HG03039 (cell line): ENCODE measurements around the gene FGFR1OP2.

ENCODE experiments used
- ATAC-seq: cut with Tn5 transposase; IDR thresholded peaks from one replicate; pipeline ENCODE4 v1.9.1; 2021; ENCODE audit warnings: mild to moderate bottlenecking, moderate library complexity; ENCODE audit not compliant: unreplicated experiment

The FGFR1OP2 gene

GRCh38 chr12:27001663-27002062 is 63.4 kb downstream of the FGFR1OP2 start:
- no peak for ATAC-seq

GRCh38 chr12:27002141-27002540 is 63.9 kb downstream of the FGFR1OP2 start:
- ATAC-seq: no peak

DNA sequence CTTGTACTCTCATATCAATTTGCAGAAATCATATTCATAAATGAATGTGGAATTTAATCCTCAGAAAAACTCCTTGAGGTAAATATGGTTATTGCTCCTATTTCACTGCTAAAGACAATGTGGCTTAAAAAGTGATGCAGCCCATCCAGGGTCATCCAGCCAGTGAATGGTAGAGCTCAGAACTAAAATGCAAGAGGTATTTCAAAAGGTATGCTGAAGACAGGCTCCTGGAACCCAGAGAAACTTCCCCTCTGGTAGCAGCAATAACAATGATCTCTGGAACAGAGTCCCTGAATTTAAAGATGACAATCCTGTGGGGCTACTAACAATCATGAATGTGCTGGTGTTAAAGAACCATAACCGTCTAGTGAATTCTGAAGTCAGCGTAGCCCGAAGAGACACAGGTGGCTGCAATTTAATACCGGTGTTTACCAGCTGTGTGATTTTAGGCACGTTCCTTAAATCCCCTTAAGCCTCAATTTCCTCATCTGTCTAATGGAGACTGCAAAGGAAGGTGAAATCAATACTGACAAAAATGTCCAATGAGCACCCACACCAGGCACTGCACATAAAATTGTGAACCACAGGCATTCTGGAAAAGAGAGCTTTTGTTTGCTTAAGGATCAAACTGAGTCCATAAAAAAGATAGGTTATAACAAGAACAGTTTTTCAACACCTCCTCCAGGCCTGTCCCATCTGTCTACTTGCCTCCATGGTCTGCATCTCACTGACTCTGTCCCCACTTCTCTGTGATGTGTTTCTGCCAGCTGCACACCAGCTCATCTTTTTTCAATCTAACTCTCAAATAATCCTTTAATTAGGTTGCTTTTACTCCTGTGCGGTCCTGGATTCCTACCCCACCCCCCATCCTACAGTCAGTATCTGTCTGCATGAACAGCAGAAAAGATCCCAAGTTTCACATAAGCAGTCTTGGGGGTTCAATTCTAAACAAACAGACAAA is 65.4 kb downstream of the FGFR1OP2 start:
- ATAC-seq: no peak

- no peak for ATAC-seq
Observed at GRCh38 chr12:27005495-27005894, 67.2 kb downstream of the FGFR1OP2 start.

DNA sequence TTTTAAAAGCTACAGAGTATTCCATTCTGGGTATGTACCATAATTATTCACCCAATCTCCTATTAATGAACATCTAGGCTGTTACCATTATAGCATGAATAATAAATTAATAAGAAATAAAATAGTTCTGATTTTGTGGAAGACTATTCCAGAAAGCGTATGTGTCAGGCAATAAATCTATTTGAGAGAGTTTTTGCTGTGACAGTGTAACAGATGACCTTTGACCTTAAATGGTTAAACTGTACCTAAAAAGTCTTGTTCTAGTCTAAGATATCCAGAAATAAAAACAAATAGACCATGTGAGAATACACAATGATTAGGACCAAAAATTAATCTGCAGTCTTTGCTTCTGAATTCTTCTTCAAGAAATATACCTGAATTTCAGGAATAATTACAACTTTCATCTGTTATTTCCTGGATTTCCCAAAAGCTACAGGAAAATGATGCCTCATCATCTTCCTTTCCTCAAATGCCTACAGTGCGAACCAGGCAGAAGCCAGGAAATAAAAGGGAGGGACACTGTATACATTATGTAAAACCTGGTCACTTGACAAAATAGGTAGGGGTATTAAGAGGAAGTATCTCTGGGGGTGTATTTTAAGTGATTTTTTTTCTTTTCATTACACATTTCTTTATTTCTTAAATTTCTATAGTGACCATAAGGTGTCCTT is 68.7 kb downstream of the FGFR1OP2 start:
- ATAC-seq: no peak

DNA sequence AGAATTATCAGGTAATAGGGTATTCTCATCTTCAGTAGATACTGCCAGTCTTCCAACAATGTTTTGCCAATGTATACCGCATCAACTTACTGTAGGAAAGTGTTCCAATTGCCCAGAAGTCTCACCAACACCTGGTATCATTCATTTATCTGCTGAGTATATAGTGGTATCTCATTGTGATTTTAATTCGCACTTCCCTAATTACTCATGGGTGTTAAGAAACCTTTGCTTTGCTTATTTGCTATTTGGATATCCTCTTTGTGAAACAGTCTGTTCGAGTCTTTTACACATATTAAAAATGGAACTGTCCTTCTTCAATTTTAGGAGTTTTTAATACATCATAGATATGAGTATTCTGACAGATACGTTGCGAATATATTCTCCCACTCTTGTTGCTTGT is 69.8 kb downstream of the FGFR1OP2 start:
- ATAC-seq: no peak

DNA sequence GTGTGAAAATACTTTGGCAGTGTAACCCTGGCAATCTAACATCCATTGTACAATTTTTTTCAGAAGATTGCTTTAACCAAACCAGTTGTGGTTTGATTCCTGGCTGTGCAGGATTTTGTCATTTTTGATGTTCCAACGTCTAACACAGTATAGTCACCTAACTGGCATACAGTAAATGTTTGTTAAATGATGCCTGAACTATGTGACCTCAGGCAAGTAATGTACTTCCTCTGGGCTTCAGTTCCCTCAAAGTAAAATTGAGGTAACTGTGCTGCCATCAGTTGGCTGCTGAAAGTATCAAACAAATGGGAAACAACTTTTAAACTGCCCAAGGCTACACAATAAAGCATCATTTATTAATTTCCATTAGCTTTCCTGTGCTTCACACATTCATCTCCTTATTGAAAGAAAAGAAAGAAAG is 71.6 kb downstream of the FGFR1OP2 start:
- no peak for ATAC-seq

GRCh38 chr12:27012239-27012981 is 74.1 kb downstream of the FGFR1OP2 start:
- no peak for ATAC-seq

DNA sequence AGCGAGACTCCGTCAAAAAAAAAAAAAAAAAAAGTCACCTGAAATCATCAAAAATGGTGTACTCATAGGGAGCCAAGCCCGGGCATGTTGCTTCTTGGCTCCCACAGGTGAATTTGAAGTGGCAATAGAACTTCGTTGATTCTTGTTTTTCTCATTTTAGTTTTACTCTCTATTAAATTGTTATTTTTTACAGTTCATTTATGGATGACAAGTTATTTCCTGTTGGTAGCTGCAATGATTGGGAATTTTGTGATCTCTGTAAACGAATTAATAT is 74.6 kb downstream of the FGFR1OP2 start:
- no peak for ATAC-seq

- ATAC-seq: peak; percentile 17
Observed at GRCh38 chr12:27013611-27014084, 75.4 kb downstream of the FGFR1OP2 start.

DNA sequence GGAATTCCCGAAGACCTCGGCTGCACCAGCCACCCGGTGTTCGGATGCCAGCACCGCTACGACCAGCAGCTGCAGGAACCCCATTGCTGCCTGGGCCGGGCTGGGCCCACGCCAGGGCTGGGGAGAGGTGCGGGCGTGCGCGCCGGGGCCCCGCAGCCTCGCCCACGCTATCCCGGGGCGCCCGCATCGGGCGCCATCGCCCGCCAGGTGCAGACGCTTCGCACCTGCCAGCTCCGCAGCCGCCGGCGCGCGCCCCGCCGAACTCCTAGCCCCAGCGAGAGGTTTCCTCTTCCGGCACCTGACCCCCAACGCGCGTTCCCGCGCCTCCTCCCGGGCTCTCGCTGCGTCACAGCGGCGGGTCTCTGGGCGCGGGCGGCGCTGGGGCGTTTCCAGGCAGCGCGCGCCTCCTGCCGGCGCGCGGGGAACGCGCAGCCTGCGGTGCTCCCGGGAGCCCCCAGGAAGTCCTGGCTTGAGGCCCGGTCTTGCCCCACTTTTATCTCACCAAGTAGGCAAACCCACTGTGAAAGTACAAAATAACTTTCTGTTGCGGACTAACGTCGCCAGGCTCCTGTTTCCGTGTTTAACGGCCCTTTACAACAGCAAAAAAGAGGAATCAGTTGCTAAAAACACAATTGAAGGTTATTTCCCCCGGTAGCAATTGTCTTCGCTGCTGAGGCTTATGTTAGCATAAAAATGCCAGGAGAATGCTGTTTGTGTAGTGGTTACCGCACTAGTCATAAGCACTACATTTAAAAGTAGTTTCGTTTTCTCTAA is 76.0 kb downstream of the FGFR1OP2 start, which contains the start of gene TM7SF3:
TSS of gene TM7SF3 (minus strand) at position 300 of the 774 bp plus-strand sequence. CDS start at position 84, 216 bp downstream.
- peak; percentile 83 for ATAC-seq

DNA sequence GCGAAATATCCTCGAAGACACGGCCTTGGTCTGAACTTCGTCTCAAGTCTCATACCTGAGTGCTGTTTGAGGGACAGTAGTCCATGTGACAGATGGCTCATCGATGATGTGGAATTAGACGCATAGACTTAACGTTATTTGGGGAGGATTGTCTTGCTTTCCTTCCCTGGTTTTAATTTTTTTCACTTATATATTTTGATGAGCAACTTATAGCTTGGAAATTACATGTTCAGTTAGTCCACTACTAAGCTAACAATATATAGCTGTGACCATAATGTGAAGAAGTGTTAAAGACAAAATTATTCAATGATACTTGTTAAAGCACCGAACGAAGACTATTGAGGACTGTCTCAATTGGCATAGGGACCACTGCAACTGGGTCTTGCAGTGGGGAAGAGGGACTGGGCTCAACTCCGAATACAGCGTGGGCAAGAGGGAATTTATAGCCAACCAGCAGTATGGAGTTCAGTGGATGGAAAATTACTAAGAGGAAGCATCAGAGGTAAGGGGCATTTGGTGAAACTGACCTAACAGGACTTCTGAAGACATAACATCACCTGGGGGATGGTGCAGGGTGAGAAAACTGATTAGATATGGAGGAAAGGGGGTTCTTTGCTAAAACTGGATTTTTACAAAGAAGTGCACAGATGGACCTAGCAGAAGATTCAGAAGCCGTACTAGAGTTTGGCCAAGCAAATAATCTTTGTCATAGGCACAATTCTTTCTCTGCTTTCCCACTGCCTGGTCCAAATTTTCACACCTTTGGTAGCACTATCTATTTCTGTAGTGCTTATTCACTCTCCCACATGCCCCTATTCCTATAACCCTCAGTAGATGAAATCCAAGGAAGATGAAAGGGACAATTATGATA is 76.8 kb downstream of the FGFR1OP2 start:
- no peak for ATAC-seq

GRCh38 chr12:27015730-27016076 is 77.4 kb downstream of the FGFR1OP2 start:
- no peak for ATAC-seq
